GM18868 (cell line): ENCODE data around the gene GPRIN3.
"Not testable (repeated sequence)": the region's sequence is repeated elsewhere in the genome, so short reads cannot be mapped to it uniquely, and the experiment has no call there.

Experiments used
- ATAC-seq: cut with Tn5 transposase; IDR thresholded peaks from one replicate; pipeline ENCODE4 v1.9.1; 2021; ENCODE audit warnings: mild to moderate bottlenecking, moderate library complexity; ENCODE audit not compliant: unreplicated experiment

Gene GPRIN3

GRCh38 chr4:89314291-89314690 is 6.7 kb upstream of the GPRIN3 start:
- no peak for ATAC-seq

GRCh38 chr4:89312066-89312465 is 4.5 kb upstream of the GPRIN3 start:
- ATAC-seq = no peak

- no peak for ATAC-seq
These were observed 3.8 kb upstream of the GPRIN3 start for GRCh38 chr4:89311433-89311832.

- ATAC-seq = not testable (repeated sequence)
These were observed 1.6 kb upstream of the GPRIN3 start for GRCh38 chr4:89309154-89309553.

- no peak for ATAC-seq
These were observed 531 bp upstream of the GPRIN3 start for GRCh38 chr4:89308161-89308500.

- ATAC-seq = no peak
These were observed 488 bp downstream of the GPRIN3 start for GRCh38 chr4:89307178-89307445.

- no peak for ATAC-seq
These were observed 968 bp downstream of the GPRIN3 start for GRCh38 chr4:89306486-89307177.

GRCh38 chr4:89305712-89306437 is 1.7 kb downstream of the GPRIN3 start:
- ATAC-seq = no peak

- no peak for ATAC-seq
These were observed 2.6 kb downstream of the GPRIN3 start for GRCh38 chr4:89305028-89305427.

- ATAC-seq = no peak
These were observed 3.7 kb downstream of the GPRIN3 start for GRCh38 chr4:89303814-89304388.

- no peak for ATAC-seq
These were observed 4.4 kb downstream of the GPRIN3 start for GRCh38 chr4:89303177-89303576.

GRCh38 chr4:89301902-89302301 is 5.7 kb downstream of the GPRIN3 start:
- no peak for ATAC-seq

GRCh38 chr4:89301003-89301402 is 6.6 kb downstream of the GPRIN3 start:
- no peak for ATAC-seq

- no peak for ATAC-seq
These were observed 7.1 kb downstream of the GPRIN3 start for GRCh38 chr4:89300499-89300898.

GRCh38 chr4:89300060-89300459 is 7.5 kb downstream of the GPRIN3 start:
- ATAC-seq = no peak

GRCh38 chr4:89299153-89299791 is 8.3 kb downstream of the GPRIN3 start:
- ATAC-seq = no peak

- ATAC-seq = no peak
These were observed 8.8 kb downstream of the GPRIN3 start for GRCh38 chr4:89298788-89299152.

- ATAC-seq = no peak
These were observed 9.4 kb downstream of the GPRIN3 start for GRCh38 chr4:89298155-89298554.

- no peak for ATAC-seq
These were observed 10.7 kb downstream of the GPRIN3 start for GRCh38 chr4:89296896-89297295.

- no peak for ATAC-seq
These were observed 11.2 kb downstream of the GPRIN3 start for GRCh38 chr4:89296399-89296798.

GRCh38 chr4:89295415-89295927 is 12.1 kb downstream of the GPRIN3 start:
- no peak for ATAC-seq
